NK-92 (cell line): ENCODE data around the gene SLC12A1.

ENCODE experiments used
- DNase-seq: peaks from one replicate; lab custom pipeline; 2025; ENCODE audit not compliant: unreplicated experiment; lab: John Stamatoyannopoulos, UW

SLC12A1 gene

GRCh38 chr15:48242015-48242414 is 35.9 kb downstream of the SLC12A1 start:
- DNase-seq: no peak

DNA sequence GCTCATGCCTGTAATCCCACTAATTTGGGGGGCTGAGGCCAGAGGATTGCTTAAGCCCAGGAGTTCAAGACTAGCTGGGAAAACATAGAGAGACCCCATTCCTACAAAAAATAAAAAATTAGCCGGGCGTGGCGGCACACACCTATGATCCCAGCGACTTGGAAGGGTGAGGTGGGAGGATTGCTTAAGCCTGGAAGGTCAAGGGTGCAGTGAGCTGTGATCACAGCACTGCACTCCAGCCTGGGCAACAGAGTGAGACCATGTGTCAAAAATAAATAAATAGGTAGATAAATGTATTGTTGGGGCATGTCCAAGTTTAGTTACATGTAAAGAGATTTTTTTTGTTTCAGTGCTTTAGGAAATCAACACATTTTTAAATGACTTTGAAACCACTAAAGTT is 36.4 kb downstream of the SLC12A1 start:
- DNase-seq: no peak

DNA sequence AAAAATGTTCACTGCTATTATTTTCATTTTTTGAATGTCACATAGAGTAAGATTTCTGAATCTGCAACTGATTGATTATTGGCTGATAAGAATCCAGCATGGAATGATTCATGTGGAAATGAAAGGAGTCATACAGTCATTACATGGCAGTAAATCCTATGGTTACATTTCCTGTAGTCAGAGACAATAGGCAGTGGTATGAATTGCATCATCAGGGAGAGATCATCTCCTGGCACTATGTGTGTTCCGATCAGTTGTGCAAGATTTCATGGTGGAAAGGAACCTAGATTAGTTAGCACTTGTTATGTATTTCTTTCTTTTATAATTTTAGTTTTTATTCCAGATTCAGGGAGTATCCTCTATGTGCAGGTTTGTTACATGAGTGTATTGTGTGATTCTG is 38.8 kb downstream of the SLC12A1 start:
- no peak for DNase-seq

DNA sequence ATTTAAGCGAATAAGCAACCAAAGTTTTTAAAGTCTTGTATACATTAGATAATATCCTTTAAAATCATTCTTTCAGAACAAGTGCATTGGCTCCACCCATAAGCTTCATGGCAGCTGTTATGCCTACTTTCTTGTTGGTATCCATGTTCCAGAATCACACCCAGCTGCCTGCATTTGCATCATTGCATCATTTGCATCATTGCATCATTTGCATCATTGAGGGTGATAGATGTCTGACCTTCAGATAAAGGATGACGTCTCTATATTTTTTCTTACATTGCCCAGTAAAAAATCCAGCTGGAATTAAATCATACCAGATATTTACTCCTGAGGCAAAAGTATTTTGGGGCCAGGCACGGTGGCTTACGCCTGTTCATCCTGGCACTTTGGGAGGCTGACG is 42.3 kb downstream of the SLC12A1 start:
- DNase-seq: no peak

- no peak for DNase-seq
Observed at GRCh38 chr15:48250640-48251076, 44.6 kb downstream of the SLC12A1 start.

DNA sequence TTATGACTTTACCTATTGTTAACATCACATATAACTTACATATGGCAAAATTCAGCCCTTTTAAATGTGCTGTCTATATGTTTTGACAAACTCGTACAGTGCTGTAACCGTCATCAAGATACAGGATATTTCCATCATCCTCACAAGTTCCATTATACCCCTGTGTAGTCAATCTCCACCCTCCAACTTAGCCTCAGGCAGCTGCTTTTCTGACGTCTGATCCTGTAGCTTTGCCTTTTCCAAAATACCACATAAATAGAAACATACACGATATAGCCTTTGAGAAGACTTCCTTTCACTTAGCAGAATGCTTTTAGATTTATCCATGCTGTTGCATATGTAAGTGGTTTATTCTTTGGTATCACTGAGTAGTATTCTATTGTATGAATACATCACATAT is 47.1 kb downstream of the SLC12A1 start:
- no peak for DNase-seq

GRCh38 chr15:48265135-48265534 is 59.0 kb downstream of the SLC12A1 start:
- DNase-seq: no peak

- DNase-seq: no peak
Observed at GRCh38 chr15:48266024-48266689, 60.1 kb downstream of the SLC12A1 start.

- no peak for DNase-seq
Observed at GRCh38 chr15:48267766-48268165, 61.7 kb downstream of the SLC12A1 start.

DNA sequence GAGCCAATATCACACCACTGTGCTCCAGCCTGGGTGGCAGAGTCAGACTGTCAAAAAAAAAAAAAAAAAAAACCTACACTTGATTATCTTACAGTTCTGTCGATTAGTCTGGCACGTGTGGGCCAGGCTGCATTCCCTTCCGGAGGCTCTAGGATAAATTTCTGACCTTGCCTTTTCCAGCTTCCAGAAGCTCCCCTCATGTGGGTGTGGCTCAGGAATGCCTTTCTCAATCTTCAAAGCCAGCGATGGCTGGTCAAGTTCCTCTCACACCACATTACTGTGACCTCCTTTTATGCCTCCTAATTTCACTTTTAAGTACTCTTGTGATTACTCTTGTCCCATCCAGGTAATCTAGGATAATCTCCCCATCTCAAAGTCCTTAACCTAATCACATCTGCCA is 66.9 kb downstream of the SLC12A1 start:
- DNase-seq: no peak

DNA sequence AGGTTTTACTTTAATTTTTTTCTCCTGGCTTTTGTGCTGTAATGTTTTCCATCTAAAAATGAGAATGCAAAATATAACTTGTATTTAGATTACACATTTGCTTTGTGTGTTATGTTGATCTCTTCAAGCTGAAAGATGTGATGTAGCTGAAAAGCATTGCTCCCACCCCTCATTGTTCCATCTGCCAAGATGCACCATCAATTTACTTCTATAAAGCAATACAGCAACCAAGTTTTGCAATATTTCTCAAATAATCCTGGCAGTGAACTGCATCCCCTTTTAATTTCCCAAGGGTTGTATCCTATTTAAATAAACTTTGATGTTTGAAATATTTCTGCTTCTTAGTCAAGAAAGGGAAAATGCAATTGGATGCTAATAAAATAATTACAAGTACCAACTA is 72.6 kb downstream of the SLC12A1 start:
- no peak for DNase-seq

- DNase-seq: no peak
Observed at GRCh38 chr15:48279608-48280007, 73.5 kb downstream of the SLC12A1 start.

DNA sequence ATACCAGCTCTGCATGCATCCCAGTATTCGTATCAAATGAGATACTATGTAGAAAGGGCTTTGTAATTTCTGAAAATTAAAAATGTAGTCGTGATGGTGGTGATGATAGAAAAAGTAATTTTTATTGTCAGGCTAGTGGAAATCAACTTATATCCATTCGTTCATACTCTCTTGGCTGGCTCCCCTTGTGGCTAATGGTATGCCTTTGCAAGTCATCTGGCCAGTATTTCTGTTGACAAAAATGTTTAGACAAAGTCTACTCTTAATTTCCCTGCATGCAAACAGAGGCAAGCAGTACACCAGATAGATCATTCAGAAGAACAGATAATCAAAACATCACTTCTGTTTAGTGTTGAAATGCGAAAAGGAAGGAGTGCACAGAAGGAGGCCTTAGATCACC is 75.6 kb downstream of the SLC12A1 start:
- no peak for DNase-seq

- no peak for DNase-seq
Observed at GRCh38 chr15:48282216-48282615, 76.1 kb downstream of the SLC12A1 start.

- no peak for DNase-seq
Observed at GRCh38 chr15:48283396-48284145, 77.5 kb downstream of the SLC12A1 start.

DNA sequence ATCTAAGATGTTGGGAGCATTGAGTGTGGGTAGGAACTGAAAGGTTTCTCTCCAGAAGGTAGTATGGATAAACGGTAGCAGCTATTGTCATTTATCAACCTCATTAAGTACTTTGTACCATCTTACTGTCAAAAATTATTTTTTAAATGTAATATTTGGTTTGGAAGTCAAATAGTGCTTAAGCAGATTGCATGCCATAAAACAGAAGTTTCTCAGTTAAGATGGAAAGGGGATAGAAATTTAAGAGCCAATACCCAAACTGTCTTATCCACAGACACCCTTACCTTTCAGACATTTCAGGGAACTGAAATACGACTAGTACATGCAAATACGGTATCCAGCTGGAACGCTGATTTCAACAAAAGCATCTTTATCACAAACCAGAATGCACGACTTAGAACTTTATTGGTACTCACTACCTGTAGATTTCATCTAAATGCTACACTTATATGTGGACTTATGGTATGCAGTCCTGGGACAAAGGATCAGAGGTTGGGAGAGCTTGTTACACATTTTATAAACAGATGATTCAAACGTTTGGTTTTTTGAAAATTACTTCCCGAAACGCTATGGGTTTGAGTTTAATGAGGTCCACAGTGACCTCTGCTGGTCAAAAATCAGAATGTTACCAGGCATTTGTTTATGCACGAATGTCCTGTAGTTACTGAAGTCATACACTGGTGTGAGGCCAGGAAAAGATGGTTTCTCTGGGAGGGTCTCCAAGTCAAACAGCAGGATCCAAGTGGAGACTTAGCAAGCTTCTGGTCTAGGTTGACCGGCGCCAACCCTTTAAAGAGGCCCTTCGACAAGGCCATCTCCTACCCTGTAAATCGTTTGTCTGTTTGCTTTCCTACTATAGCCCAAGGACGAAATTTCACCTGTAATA is 79.5 kb downstream of the SLC12A1 start:
- DNase-seq: no peak

DNA sequence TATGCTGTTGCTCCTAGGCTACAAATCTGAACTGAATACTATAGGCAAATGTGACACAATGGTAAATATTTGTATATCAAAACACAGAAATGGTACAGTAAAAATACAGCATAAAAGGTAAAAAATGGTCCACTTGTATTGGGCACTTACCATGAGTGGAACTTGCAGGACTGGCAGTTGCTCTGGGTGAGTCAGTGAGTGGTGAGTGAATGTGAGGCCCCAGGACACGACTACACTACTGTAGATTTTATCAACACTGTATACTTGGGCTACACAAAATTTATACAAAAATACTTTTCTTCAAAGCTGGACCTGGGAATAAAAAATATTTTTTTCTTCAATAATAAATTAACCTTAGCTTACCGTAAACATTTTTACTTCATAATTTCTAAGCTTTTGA is 83.5 kb downstream of the SLC12A1 start:
- DNase-seq: no peak

DNA sequence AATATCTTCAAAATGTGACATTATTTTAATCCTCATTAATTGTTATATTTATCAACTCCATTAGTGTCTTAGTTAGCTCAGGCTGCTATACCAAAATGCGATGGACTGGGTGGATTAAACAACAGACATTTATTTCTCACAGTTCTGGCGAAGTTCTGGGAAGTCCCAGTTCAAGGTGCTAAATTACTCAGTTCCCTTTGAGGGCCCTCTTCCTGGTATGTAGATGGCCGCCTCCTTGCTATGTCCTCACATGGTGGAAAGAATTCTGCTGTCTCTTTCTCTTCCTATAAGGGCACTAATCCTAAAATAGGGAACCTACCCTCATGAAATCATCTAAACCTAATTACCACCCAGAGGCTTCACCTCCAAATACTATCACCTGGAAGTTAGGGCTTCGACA is 86.4 kb downstream of the SLC12A1 start:
- no peak for DNase-seq

- DNase-seq: no peak
Observed at GRCh38 chr15:48297668-48298067, 91.6 kb downstream of the SLC12A1 start.

DNA sequence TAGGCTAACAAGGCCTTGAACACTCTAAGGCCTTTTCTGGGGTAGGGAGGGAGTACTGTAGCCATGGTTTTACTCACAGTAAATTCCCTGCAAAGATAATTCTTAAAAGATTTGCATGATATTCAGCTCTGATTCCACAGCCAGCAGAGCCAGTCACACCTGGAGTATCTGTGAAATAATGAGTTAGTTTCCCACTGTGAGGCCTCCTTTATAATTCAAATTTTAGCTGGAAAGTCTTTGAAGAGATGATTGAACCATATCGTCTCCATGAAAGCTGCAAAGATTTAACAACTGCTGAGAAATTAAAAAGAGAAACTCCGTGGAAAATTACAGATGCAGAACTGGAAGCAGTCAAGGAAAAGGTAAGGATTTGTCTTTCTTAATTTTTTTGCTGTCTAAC is 92.8 kb downstream of the SLC12A1 start:
- DNase-seq: no peak

DNA sequence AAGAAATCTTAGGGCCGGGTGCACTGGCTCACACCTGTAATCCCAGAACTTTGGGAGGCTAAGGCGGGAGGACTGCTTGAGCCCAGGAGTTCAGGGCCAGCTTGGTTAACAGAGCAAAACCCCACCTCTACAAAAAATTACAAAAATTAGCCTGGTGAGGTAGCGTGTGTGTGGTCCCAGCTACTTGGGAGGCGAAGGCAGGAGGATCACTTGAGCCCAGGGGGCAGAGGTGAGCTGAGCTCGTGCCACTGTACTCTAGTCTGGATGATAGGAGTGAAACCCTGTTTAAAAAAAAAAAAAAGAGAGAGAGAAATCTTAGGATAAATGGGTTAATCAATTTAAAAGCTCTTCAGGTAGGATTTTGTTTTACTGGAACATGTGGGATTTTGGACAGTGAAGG is 93.9 kb downstream of the SLC12A1 start:
- no peak for DNase-seq

GRCh38 chr15:48304398-48304797 is 98.3 kb downstream of the SLC12A1 start:
- DNase-seq: no peak
